ENCODE measurements around the gene YIPF3.
"Not testable (repeated sequence)": the region's sequence is repeated elsewhere in the genome, so short reads cannot be mapped to it uniquely, and the experiment has no call there.

YIPF3 gene

GRCh38 chr6:43469947-43470346, 46.8 kb downstream of the YIPF3 start:
- Histone ChIP-seq H3K36me3 (ENCODE audit: insufficient read depth, low read length) (no peaks in the 10 kb centered on the region), H3K4me1 (ENCODE audit: insufficient read depth, low read length) (no peaks in the 10 kb centered on the region; the same call in 1 of the 2 replicates), H3K9ac (ENCODE audit: low read depth, low read length) (no peak overlapping the region), H3K9me3 (ENCODE audit: control insufficient read depth, insufficient read depth, low read length) (no peaks in the 10 kb centered on the region)

GRCh38 chr6:43468748-43469681, 47.7 kb downstream of the YIPF3 start:
- H3K9ac ChIP-seq (ENCODE audit: low read depth, low read length) = no peak overlapping the region
- no peaks in the 10 kb centered on the region; the same call in 1 of the 2 replicates for H3K4me1 ChIP-seq (ENCODE audit: insufficient read depth, low read length)
- no peaks in the 10 kb centered on the region for H3K9me3 ChIP-seq (ENCODE audit: control insufficient read depth, insufficient read depth, low read length)
- H3K36me3 ChIP-seq (ENCODE audit: insufficient read depth, low read length) = no peaks in the 10 kb centered on the region

- Histone ChIP-seq H3K9me3 (ENCODE audit: control insufficient read depth, insufficient read depth, low read length) (no peaks in the 10 kb centered on the region), H3K9ac (ENCODE audit: low read depth, low read length) (no peak overlapping the region), H3K36me3 (ENCODE audit: insufficient read depth, low read length) (no peaks in the 10 kb centered on the region), H3K4me1 (ENCODE audit: insufficient read depth, low read length) (no peaks in the 10 kb centered on the region; the same call in 1 of the 2 replicates)
Measured at GRCh38 chr6:43468240-43468639, 48.5 kb downstream of the YIPF3 start.

- no peaks in the 10 kb centered on the region for H3K36me3 ChIP-seq (ENCODE audit: insufficient read depth, low read length)
- no peak overlapping the region for H3K9ac ChIP-seq (ENCODE audit: low read depth, low read length)
- H3K4me1 ChIP-seq (ENCODE audit: insufficient read depth, low read length) = no peaks in the 10 kb centered on the region; the same call in 1 of the 2 replicates
- no peaks in the 10 kb centered on the region for H3K9me3 ChIP-seq (ENCODE audit: control insufficient read depth, insufficient read depth, low read length)
Measured at GRCh38 chr6:43467752-43468151, 49.0 kb downstream of the YIPF3 start.

- not testable (repeated sequence) for H3K9ac ChIP-seq (ENCODE audit: low read depth, low read length); H3K36me3 ChIP-seq (ENCODE audit: insufficient read depth, low read length); H3K9me3 ChIP-seq (ENCODE audit: control insufficient read depth, insufficient read depth, low read length); H3K4me1 ChIP-seq (ENCODE audit: insufficient read depth, low read length)
Measured at GRCh38 chr6:43467265-43467664, 49.5 kb downstream of the YIPF3 start.

- H3K4me1 ChIP-seq (ENCODE audit: insufficient read depth, low read length) = no peaks in the 10 kb centered on the region; the same call in 1 of the 2 replicates
- H3K9me3 ChIP-seq (ENCODE audit: control insufficient read depth, insufficient read depth, low read length) = no peaks in the 10 kb centered on the region
- H3K9ac ChIP-seq (ENCODE audit: low read depth, low read length) = no peak overlapping the region
- H3K36me3 ChIP-seq (ENCODE audit: insufficient read depth, low read length) = no peaks in the 10 kb centered on the region
Measured at GRCh38 chr6:43465948-43466347, 50.8 kb downstream of the YIPF3 start.

- Histone ChIP-seq H3K9me3 (ENCODE audit: control insufficient read depth, insufficient read depth, low read length) (no peaks in the 10 kb centered on the region), H3K9ac (ENCODE audit: low read depth, low read length) (no peak overlapping the region), H3K4me1 (ENCODE audit: insufficient read depth, low read length) (no peaks in the 10 kb centered on the region; the same call in 1 of the 2 replicates), H3K36me3 (ENCODE audit: insufficient read depth, low read length) (no peaks in the 10 kb centered on the region)
Measured at GRCh38 chr6:43464337-43464736, 52.4 kb downstream of the YIPF3 start.

GRCh38 chr6:43461936-43462335, 54.8 kb downstream of the YIPF3 start:
- H3K4me1 ChIP-seq (ENCODE audit: insufficient read depth, low read length) = no peaks in the 10 kb centered on the region
- H3K9me3 ChIP-seq (ENCODE audit: control insufficient read depth, insufficient read depth, low read length) = no peaks in the 10 kb centered on the region
- no peaks in the 10 kb centered on the region for H3K36me3 ChIP-seq (ENCODE audit: insufficient read depth, low read length)
- H3K9ac ChIP-seq (ENCODE audit: low read depth, low read length) = no peak overlapping the region
